ENCODE data around the gene PPP1R3G.
A peak's percentile ranks its signal among the peaks of the same experiment; 100 is the strongest.

The PPP1R3G gene

DNA sequence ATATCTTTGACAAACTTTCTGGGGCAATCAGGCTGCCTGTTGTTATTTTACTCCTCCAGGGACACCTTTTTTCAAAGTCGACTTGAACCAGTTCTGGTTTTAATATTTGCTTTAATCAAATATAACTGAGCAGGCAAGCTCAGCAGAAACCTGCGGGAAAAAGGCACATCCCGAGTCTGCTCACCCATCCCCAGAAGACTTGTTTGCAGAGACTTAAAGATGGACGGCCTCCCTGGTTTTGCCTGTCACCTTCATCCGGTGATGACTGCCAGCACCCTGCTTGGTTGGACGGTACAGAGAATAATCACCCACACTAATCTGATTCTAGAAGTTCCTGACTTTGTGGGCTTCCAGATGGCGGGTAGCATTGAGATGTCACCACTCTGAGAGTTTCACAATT lies 36.8 kb downstream of the PPP1R3G start:
- no peak for DNase-seq

- DNase-seq = no peak
Observed at GRCh38 chr6:5122504-5123112, 37.5 kb downstream of the PPP1R3G start.

- no peak for DNase-seq
Observed at GRCh38 chr6:5123296-5124143, 38.4 kb downstream of the PPP1R3G start.

GRCh38 chr6:5124526-5124925 lies 39.4 kb downstream of the PPP1R3G start:
- no peak for DNase-seq

GRCh38 chr6:5125152-5126006 lies 40.2 kb downstream of the PPP1R3G start:
- no peak for DNase-seq

DNA sequence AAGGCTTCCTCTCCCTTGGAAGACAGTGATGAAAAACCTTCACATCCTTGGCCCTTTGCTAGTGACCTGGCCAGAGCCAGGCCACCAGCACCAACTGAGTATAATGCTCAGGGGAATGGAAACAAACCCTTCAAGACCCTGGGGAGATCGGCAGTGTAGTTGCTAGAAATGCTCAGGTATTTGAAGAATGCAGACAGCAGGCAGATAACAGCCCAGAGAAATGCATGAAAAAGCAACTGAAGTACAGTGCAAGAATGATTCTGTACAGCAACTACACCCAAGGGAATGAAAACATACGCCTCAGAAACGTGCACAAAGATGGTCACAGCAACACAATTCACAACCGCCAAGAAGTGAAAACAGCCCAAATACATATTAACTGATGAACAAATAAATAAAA lies 41.1 kb downstream of the PPP1R3G start:
- DNase-seq = no peak

DNA sequence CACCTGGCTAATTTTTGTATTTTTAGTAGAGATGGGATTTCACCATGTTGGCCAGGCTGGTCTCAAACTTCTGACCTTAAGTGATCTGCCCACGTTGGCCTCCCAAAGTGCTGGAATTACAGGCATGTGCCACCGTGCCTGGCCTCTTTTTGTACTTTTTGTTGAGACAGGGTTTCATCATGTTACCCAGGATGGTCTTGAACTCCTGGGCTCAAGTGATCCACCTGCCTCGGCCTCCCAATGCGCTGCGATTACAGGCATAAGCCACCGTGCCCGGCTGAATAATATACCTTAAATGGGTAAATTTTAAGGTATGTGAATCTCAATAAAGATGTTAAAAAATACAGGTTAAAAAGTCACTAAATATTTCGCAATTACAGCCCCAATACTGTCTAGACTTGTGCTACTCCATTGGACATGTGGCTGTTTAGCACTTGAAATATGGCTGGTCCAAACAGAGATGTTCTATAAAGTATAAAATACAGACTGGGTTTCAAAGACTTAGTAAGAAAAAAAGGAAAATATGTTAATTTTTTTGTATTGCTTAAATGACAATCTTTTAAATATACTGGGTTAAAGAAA lies 42.1 kb downstream of the PPP1R3G start:
- no peak for DNase-seq

DNA sequence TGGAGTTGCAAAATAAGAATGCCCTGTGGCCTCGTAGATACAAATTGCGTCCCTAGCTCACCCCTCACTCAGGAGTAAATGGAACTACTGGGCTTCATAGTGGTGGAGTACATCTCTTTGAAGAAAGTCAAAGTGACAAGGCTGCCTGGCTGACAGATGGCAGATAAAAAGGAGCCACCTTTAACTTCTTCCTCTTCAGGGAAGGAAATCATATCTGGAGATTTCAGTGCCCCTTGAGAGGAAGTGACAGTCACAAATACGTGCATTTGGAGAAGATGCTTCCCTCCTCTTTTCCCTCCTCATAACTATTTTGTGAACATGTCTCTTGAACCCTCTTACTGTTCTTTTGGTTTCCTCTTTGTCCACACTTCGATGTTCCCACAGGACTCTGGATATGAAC lies 43.2 kb downstream of the PPP1R3G start:
- DNase-seq = no peak

DNA sequence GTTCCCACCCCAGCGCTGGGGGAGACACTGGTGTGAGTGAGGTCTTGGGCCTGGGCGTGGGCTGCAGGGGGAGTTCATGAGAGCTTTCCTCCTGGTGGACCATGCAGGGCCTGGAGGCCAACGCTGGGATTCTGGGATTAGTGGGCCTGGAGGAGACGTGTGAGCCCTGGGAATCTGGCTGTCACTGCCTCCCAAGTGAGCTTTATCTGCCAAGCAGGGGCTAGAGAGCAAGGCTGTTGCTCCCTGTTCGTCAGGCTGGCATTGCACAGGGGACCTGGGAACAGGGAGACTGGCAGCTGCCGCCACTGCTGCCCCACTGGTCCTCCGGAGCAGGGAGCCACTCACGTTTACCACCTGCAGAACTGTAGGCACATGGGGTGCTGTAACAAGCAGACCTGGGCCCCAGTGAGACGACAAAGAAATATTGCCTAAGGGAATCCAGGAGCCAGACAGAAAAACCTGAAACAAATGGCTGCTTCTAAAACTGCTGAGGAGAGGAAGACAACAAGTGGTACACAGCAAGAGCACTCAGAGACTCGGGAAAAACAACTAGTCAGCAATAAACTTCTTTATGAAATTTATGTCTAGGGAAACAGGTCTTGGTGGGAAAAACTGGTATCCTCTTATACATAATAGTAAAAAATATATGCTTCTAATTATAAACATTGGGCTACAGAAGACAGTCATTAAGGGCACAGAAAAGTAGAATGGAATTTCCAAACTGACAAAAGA lies 45.2 kb downstream of the PPP1R3G start:
- no peak for DNase-seq

DNA sequence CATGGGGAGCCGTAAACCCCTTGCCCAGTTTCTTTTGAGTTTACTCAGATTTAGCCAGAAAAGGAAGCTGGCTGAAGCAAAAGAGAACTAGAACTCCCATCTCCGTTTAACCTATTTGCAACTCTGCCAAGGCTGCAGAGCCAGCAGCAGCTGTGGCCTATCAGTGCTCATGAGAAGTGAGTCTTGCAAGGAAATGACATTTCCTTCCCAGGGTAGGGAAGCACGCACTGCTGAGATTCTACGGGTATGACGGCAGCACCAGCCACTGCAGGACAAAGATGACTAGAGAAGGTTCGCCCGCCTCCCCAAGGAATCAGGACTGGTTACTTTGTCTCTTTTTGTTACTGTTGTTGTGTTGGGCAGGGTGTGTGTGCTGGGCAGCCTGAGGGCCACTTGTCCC lies 47.6 kb downstream of the PPP1R3G start:
- DNase-seq = no peak

- no peak for DNase-seq
Observed at GRCh38 chr6:5133943-5134342, 48.8 kb downstream of the PPP1R3G start.

- DNase-seq = peak; percentile 7
Observed at GRCh38 chr6:5135788-5136376, 50.7 kb downstream of the PPP1R3G start.

DNA sequence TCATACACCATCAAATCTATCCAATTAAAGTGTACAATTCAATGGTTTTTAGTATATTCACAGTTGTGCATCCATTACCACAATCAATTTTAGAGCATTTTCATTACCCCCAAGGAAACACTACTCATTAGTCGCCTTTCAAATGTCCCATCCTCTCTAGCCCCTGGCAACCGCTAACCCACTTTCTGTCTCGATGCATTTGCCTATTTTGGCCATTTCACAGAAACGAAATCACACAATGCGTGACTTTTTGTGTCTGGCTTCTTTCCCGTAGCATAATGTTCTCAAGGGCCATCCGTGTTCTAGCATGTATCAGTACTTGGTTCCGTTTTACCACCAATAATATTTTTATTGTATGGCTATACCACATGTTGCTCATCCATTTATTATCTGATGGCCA lies 51.7 kb downstream of the PPP1R3G start:
- DNase-seq = no peak

Data from activated effector memory CD4-positive, alpha-beta T cell treated with Interleukin-2 at 50 U/mL for 16 hours (primary cell).